ENCODE data around the gene LSAMP. TPM values are rescaled to one million over a fixed set of nuclear protein-coding genes. Genes with fewer than 3 reads are reported as not detected.

Gene LSAMP
- total RNA-seq (2014; rRNA removed; shearing (Covaris generic)), result not detected in 2 replicates

GRCh38 chr3:116445311-116445841, at the start of gene LSAMP:
Gene LSAMP, minus strand, starts transcription at chr3:116445487.
- no peak for DNase-seq (ENCODE audit: low spot score)

DNA sequence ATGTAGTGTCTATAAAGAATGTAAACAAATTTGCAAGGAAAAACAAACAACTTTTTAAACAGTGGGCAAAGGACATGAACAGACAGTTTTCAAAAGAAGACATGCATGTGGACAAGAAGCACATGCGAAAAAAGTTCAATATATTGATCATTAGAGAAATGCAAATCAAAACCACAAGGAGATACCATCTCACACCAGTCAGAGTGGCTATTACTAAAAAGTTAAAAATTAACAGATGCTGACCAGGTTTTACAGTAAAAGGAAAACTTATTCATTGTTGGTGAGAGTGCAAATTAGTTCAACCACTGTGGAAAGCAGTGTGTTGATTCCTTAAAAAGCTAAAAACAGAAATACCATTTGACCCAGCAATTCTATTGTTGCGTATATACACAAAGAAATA, 47.1 kb upstream of the LSAMP start:
- DNase-seq (ENCODE audit: low spot score), result no peak

- DNase-seq (ENCODE audit: low spot score), result no peak
Observed at GRCh38 chr3:116483135-116483534, 37.8 kb upstream of the LSAMP start.

GRCh38 chr3:116476691-116477090, 31.4 kb upstream of the LSAMP start:
- no peak for DNase-seq (ENCODE audit: low spot score)

DNA sequence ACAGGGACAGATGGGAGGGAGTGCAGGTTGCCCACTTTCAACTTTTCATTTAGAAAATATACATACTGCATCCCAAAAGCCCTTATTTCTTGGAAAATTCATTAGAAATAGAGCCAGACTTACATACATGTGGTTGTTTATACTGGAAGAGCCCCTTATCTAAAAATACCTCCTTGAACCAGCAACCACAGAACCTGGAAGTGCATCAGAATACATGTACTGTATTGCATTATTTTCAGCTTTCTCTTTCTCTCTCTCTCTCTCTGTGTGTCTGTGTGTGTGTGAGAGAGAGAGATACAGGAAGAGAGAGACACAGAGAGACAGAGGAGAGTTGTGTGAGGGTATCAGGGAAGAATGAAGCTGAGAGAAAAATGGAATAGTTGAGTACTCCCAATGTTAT, 29.5 kb upstream of the LSAMP start:
- no peak for DNase-seq (ENCODE audit: low spot score)

DNA sequence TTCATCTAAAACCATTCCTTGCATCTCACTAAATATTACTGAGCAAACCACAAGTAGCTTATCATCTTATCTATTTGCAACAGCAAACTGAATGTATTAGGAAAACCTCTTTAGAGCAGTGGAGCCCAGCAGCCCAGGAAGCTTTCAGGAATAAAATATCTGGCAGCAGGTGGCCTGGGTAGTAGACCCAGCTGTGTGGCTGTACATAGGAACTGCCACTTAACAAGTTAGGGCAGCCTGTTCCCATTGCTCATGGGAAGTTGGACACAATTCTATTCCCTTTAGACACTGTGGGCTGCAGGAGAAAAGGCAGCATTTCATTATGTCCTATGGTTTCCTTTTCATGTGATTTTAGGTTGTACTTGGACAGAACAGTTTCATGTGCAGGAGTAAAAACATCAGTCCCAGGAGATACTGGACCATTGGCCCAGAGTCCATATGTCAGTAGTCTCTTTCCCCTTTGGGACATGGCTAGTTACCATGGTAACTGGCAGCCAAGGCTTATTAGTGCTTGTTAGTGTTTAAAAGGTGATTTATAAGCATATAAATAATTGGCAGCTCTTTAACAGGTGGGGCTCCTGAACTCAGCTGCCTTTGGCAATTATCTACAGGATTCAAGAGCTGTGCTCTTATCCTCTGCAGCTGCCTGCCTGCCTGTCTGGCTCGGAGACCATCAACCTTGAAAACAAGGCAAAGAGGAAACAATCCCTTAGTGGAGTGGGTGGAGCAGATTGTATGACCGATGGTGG, 28.9 kb upstream of the LSAMP start:
- DNase-seq (ENCODE audit: low spot score), result no peak

- DNase-seq (ENCODE audit: low spot score), result no peak
Observed at GRCh38 chr3:116473602-116474001, 28.3 kb upstream of the LSAMP start.

- no peak for DNase-seq (ENCODE audit: low spot score)
Observed at GRCh38 chr3:116470605-116471197, 25.4 kb upstream of the LSAMP start.

- DNase-seq (ENCODE audit: low spot score), result no peak
Observed at GRCh38 chr3:116469546-116469945, 24.3 kb upstream of the LSAMP start.

DNA sequence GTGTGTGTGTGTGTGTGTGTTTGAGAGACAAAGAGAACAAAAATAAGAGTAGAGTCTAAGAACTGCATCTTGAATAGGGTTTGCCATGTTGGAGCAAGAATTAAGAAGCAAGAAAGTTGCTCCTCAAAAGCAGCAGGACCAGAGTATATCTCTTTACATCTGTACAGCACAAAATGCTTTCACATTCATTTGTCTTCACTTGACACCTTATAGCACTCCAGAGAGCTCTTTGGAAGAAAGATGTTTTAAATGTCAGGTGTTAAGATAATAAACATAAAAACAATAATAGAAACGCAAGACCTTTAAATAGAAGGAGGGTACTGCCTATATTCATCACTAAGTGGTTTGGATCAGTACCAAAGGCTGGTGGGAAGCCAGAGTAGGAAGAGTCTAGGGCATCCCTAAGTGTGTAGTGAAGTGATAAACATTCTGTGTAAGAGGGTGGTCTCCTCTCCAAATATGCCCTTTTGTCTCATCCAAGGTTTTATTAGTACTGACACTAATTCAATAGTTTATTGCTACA, 19.1 kb upstream of the LSAMP start:
- no peak for DNase-seq (ENCODE audit: low spot score)

DNA sequence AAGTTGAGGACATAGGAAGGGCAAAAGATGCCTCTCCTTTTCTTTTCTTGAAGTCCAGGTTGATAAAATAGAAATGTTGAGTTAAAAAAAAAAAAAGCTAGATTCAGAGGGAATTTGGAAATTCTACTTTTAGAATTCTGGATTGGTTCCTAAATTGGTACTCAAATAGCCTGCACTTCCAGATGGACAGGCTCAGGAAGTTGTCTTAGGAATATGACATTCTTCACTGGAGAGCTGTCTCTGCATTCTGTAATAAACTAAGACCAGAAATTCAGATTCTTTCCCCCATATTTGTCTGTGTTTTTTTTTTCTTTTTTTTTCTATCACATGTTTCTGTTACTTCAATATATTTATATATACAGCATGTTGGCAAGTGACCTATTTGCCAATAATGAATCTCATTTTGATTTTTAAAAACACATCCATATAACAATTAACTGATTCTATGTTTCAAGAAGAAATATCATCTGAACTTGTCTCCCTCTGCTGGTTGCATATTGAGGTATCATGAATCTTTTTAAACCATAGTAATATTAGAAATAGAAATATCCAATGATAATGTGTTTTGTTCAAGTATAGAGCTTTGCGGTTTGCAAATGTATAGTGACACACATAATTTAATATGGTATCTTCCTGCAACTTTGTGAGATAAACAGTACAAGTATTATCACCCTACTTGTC, 8.5 kb upstream of the LSAMP start:
- peak; percentile 57 for DNase-seq (ENCODE audit: low spot score)

GRCh38 chr3:116449546-116450350, 4.5 kb upstream of the LSAMP start:
- DNase-seq (ENCODE audit: low spot score), result no peak

DNA sequence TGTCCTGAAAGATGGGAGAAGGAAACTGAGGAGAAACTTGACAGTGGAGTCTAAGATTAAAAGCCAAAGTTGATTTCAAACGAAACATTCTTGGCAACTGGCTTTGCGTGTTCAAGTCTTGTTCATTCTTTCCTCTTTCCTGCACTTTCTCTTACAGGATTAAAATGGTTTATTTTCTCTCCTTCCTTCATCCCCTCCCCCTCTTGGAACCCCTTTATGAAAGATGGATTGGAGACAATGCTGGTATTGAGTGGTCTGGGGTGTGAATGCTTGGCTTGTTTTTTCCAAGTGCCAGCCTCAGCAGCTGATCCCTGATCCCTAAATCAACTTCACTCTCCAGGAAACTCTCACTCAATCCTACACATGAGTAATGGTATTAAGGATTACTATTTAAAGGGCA, 703 bp upstream of the LSAMP start:
- DNase-seq (ENCODE audit: low spot score), result no peak

- DNase-seq (ENCODE audit: low spot score), result no peak
Observed at GRCh38 chr3:116444819-116445310, 422 bp downstream of the LSAMP start.

- DNase-seq (ENCODE audit: low spot score), result no peak
Observed at GRCh38 chr3:116444115-116444747, 1.1 kb downstream of the LSAMP start.

GRCh38 chr3:116443191-116443661, 2.1 kb downstream of the LSAMP start:
- no peak for DNase-seq (ENCODE audit: low spot score)

GRCh38 chr3:116442331-116443021, 2.8 kb downstream of the LSAMP start:
- DNase-seq (ENCODE audit: low spot score), result no peak

- no peak for DNase-seq (ENCODE audit: low spot score)
Observed at GRCh38 chr3:116441652-116442051, 3.6 kb downstream of the LSAMP start.

- no peak for DNase-seq (ENCODE audit: low spot score)
Observed at GRCh38 chr3:116440196-116440595, 5.1 kb downstream of the LSAMP start.

GRCh38 chr3:116433552-116433951, 11.7 kb downstream of the LSAMP start:
- DNase-seq (ENCODE audit: low spot score), result no peak
